Mesenchymal stem cell (in vitro differentiated cells and primary cell): ENCODE data around the gene GLI2.

Experiments
- DNase-seq: peaks from one replicate; pipeline ENCODE4 v3.0.0-alpha.2; 2013
- H2AFZ ChIP-seq: one replicate; pipeline ENCODE4 v1.6.1; 2013; ENCODE audit warnings: low read depth, mild to moderate bottlenecking, control low read depth, inconsistent platforms, low read length, moderate library complexity
- H2AK5ac ChIP-seq: 2 replicates; pipeline ENCODE4 v1.6.1; 2013; ENCODE audit warnings: low read length, moderate library complexity, mild to moderate bottlenecking, inconsistent platforms; ENCODE audit not compliant: severe bottlenecking
- H2BK120ac ChIP-seq: one replicate; pipeline ENCODE4 v1.6.1; 2013; ENCODE audit warnings: low read depth, mild to moderate bottlenecking, inconsistent platforms, low read length, moderate library complexity
- H2BK12ac ChIP-seq, 2 experiments: one replicate each; pipeline ENCODE4 v1.6.1; 2013; ENCODE audit warnings: inconsistent platforms in 2 of 2, low read length in 2 of 2, mild to moderate bottlenecking in 2 of 2, moderate library complexity in 2 of 2, control low read depth in 1 of 2
- H2BK15ac ChIP-seq: one replicate; pipeline ENCODE4 v1.6.1; 2013; ENCODE audit warnings: mild to moderate bottlenecking, low read depth, inconsistent platforms; ENCODE audit not compliant: poor library complexity, severe bottlenecking
- H2BK5ac ChIP-seq: 2 replicates; pipeline ENCODE4 v1.6.1; 2013; ENCODE audit warnings: low read depth, mild to moderate bottlenecking, low read length, control low read depth, inconsistent platforms; ENCODE audit not compliant: poor library complexity, severe bottlenecking
- H3K14ac ChIP-seq, 2 experiments: one replicate each; pipeline ENCODE4 v1.6.1; 2013; ENCODE audit warnings: inconsistent platforms in 2 of 2, low read length in 2 of 2, control low read depth in 1 of 2, mild to moderate bottlenecking in 1 of 2, moderate library complexity in 1 of 2
- H3K18ac ChIP-seq, 2 experiments: one replicate each; pipeline ENCODE4 v1.6.1; 2013; ENCODE audit warnings: inconsistent platforms in 2 of 2, low read length in 2 of 2, control low read depth in 1 of 2, low read depth in 1 of 2, mild to moderate bottlenecking in 1 of 2
- H3K23ac ChIP-seq, 2 experiments: one replicate each; pipeline ENCODE4 v1.6.1; 2013; ENCODE audit warnings: inconsistent platforms in 2 of 2, low read length in 2 of 2, mild to moderate bottlenecking in 2 of 2, moderate library complexity in 2 of 2, control low read depth in 1 of 2
- H3K27ac ChIP-seq: 2 replicates; pipeline ENCODE4 v1.5.1; 2013; ENCODE audit warnings: mild to moderate bottlenecking, moderate library complexity, low read length, control low read depth, inconsistent platforms; ENCODE audit not compliant: poor library complexity, severe bottlenecking
- H3K27me3 ChIP-seq, 2 experiments: 2 replicates each; pipeline versions ENCODE4 v1.6.1 to v1.7.0; 2013; ENCODE audit warnings: low read length in 2 of 2, mild to moderate bottlenecking in 2 of 2, moderate library complexity in 2 of 2, control low read depth in 1 of 2, inconsistent platforms in 1 of 2; ENCODE audit not compliant: control insufficient read depth in 1 of 2, insufficient read depth in 1 of 2
- H3K36me3 ChIP-seq, 2 experiments: 2 replicates each; pipeline versions ENCODE4 v1.6.1 to v1.7.0; 2013; ENCODE audit warnings: low read length in 2 of 2, control low read depth in 1 of 2, inconsistent platforms in 1 of 2, low read depth in 1 of 2, mild to moderate bottlenecking in 1 of 2; ENCODE audit not compliant: insufficient read depth in 2 of 2, control insufficient read depth in 1 of 2
- H3K4ac ChIP-seq, 2 experiments: one replicate each; pipeline ENCODE4 v1.6.1; 2013; ENCODE audit warnings: inconsistent platforms in 2 of 2, low read length in 2 of 2, mild to moderate bottlenecking in 2 of 2, moderate library complexity in 2 of 2, control low read depth in 1 of 2, low read depth in 1 of 2
- H3K4me1 ChIP-seq: 2 replicates; pipeline ENCODE4 v1.6.1; 2013; ENCODE audit warnings: low read depth, low read length, control low read depth; ENCODE audit not compliant: control insufficient read depth, insufficient read depth
- H3K4me2 ChIP-seq: 2 replicates; pipeline ENCODE4 v1.6.1; 2013; ENCODE audit warnings: low read length, mild to moderate bottlenecking, inconsistent platforms; ENCODE audit not compliant: poor library complexity, severe bottlenecking
- H3K4me3 ChIP-seq, 2 experiments: 2 replicates each; pipeline versions ENCODE4 v1.5.1 to v1.7.0; 2013; ENCODE audit warnings: low read length in 2 of 2, mild to moderate bottlenecking in 2 of 2, control low read depth in 1 of 2, low read depth in 1 of 2; ENCODE audit not compliant: insufficient read depth in 1 of 2
- H3K79me1 ChIP-seq: replicated peaks from 2 replicates; pipeline ENCODE4 v1.6.1; 2013; ENCODE audit warnings: mild to moderate bottlenecking, control low read depth, low read length, inconsistent platforms; ENCODE audit not compliant: poor library complexity, severe bottlenecking
- H3K9ac ChIP-seq: 2 replicates; pipeline ENCODE4 v1.7.0; 2013; ENCODE audit warnings: mild to moderate bottlenecking, low read length, moderate library complexity
- H3K9me3 ChIP-seq: 2 replicates; pipeline ENCODE4 v1.7.0; 2013; ENCODE audit warnings: mild to moderate bottlenecking, low read length; ENCODE audit not compliant: control insufficient read depth
- H4K8ac ChIP-seq: one replicate; pipeline ENCODE4 v1.6.1; 2013; ENCODE audit warnings: inconsistent platforms, mild to moderate bottlenecking, low read length, moderate library complexity
- H4K91ac ChIP-seq: one replicate; pipeline ENCODE4 v1.6.1; 2013; ENCODE audit warnings: mild to moderate bottlenecking, low read length, inconsistent platforms
- WGBS: methylation state at CpG from one replicate; pipeline ENCODE4 v1.1.7; 2013; ENCODE audit warnings: mixed read lengths; 5-methylcytosine and 5-hydroxymethylcytosine counted together

The GLI2 gene

DNA sequence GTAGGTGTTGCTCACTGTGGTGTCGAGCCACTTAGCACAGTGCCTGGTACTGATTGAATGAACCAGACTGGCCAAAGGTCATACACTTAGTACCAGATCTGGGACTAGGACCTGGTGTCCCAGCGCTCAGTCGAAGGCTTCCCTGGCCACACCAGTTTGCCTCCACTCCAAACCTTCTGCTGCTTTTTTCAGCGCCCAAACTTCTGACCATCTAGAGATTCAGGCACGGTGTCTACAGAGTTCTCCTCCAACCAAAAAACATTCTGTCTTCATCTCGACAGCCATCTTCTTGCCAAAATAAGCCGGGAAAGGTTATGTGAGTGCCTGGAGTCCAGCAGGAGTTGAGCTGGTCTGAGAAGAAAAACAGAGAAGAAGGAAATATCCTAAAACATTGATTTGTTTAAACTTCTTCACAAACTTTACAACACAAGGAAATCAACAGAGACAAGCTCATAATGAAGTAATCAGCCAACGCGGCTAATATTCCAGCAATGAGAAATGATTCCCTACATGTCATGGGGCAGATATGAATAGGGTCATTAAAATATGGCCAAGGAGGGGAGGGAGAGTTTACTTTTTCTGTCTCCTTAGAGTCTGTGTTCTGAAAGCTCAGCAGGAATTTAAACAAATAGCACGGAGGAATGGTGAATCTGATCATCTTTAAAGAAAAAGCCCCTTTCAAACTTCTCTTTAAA lies 2.3 kb upstream of the GLI2 start:
- peak overlapping the region; percentile 52 to 87 for H2BK12ac ChIP-seq
- H3K4me2 ChIP-seq = no peak overlapping the region
- H2BK15ac ChIP-seq = no peak overlapping the region
- peak overlapping the region; percentile 22 to 89 for H3K4ac ChIP-seq
- H3K14ac ChIP-seq = no peak overlapping the region
- H3K36me3 ChIP-seq = no peaks in the 10 kb centered on the region
- H4K91ac ChIP-seq = peak overlapping the region; percentile 80
- H3K18ac ChIP-seq = peak overlapping the region; percentile 13 to 88
- H3K27ac ChIP-seq = no peak overlapping the region
- no peak overlapping the region for H3K23ac ChIP-seq
- peak; percentile 34 for DNase-seq
- no peak overlapping the region for H2BK5ac ChIP-seq
- H3K4me3 ChIP-seq = peak overlapping the region in 1 of 2 experiments; percentile 19
- H4K8ac ChIP-seq = peak overlapping the region; percentile 8
- H3K4me1 ChIP-seq = peaks cover 9% of the 10 kb centered on the region
- H3K9me3 ChIP-seq = no peaks in the 10 kb centered on the region
- 85% methylated on average over 6 of the region's 10 CpGs for WGBS
- H2AFZ ChIP-seq = no peak overlapping the region
- H3K27me3 ChIP-seq = no peaks in the 10 kb centered on the region
- H3K9ac ChIP-seq = peak overlapping the region; percentile 41
- peak overlapping the region; percentile 50 for H2BK120ac ChIP-seq
- H3K79me1 ChIP-seq = peaks cover 3% of the 10 kb centered on the region
- H2AK5ac ChIP-seq = peak overlapping the region; percentile 31

DNA sequence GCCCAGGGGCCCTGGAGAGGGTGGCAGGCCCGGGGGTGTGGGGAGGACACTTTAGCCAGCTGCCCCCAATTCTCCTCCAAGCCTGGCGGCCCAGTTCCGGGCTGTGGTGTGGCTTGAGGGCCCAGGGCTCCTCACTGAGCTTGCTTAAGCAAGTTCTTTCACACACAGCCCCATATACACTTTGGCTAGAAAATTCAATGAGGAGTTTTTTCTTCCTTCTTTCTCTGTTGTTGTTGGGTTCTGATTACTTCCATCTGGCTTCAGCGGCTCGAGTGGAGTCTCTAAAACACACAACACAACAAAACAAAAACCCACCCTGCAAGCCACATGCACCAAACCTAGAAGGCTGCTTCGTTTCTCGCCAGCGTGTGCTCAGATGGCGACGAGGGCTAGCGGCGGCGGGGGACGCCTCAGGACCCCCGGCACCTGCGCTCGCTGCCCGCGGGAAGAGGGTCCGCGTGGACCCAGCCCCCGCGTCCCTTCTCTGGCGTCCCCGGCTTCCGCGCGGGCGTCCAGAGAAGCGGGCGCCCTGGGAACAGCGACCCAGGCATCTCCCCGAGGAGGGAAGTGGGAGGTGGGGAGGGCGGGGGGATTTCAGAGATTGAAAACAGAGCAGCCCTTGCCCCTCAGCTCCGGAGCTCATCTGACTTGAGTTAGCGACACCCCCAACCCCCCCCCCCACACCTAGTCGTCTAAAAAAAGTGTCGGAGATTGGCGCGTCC lies 577 bp upstream of the GLI2 start:
- H3K9me3 ChIP-seq = no peaks in the 10 kb centered on the region
- H4K91ac ChIP-seq = peak overlapping the region; percentile 89
- peak overlapping the region; percentile 51 for H2AFZ ChIP-seq
- no peak overlapping the region for H2AK5ac ChIP-seq
- H2BK120ac ChIP-seq = peak overlapping the region; percentile 96
- H3K27ac ChIP-seq = no peak overlapping the region
- H3K23ac ChIP-seq = no peak overlapping the region
- WGBS = 6% methylated on average over 6 of the region's 40 CpGs
- peak overlapping the region; percentile 72 for H3K9ac ChIP-seq
- H3K36me3 ChIP-seq = no peaks in the 10 kb centered on the region
- peak overlapping the region; percentile 67 to 96 for H3K4ac ChIP-seq
- H3K14ac ChIP-seq = peak overlapping the region in 1 of 2 experiments; percentile 59
- peak; percentile 60 for DNase-seq
- H3K4me1 ChIP-seq = peaks cover 16% of the 10 kb centered on the region
- H3K79me1 ChIP-seq = peaks cover 6% of the 10 kb centered on the region
- H3K4me3 ChIP-seq = peak overlapping the region; percentile 84 to 88
- peak overlapping the region; percentile 28 to 96 for H2BK12ac ChIP-seq
- peak overlapping the region; percentile 96 for H4K8ac ChIP-seq
- H3K4me2 ChIP-seq = peak overlapping the region; percentile 98
- peak overlapping the region; percentile 94 to 99 for H3K18ac ChIP-seq
- no peak overlapping the region for H2BK5ac ChIP-seq
- H3K27me3 ChIP-seq = no peaks in the 10 kb centered on the region
- peak overlapping the region; percentile 97 for H2BK15ac ChIP-seq

DNA sequence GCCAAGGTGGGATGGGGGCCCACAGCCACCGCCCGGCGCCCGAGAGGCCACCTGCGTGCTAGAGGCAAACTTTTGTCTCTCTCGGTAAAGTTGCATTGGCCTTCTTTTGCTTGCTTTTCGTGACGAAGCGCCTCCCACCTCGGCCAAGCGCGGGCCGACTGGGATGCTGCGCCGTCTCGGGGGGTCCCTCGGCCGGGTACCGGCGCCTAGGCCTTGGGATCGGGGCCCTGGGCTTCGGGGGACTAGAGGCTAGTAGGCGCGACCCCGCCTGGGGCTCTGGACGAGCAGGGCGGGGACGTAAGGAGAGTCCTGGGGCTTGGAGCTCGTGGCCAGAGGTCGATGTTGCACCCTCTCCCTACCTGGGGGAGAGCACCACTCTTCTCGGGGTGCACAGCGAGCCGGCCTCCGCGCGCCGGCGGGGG lies 545 bp downstream of the GLI2 start:
- peak overlapping the region; percentile 89 for H3K27ac ChIP-seq
- peak overlapping the region; percentile 39 for H2AFZ ChIP-seq
- WGBS = under 1% methylated on average over 30 of the region's 38 CpGs
- H3K4ac ChIP-seq = peak overlapping the region; percentile 99 to 100
- H2BK120ac ChIP-seq = peak overlapping the region; percentile 99
- no peaks in the 10 kb centered on the region for H3K36me3 ChIP-seq
- H3K4me2 ChIP-seq = peak overlapping the region; percentile 97
- H3K4me3 ChIP-seq = peak overlapping the region; percentile 84 to 88
- H2BK5ac ChIP-seq = peak overlapping the region; percentile 88
- peak overlapping the region; percentile 98 for H4K91ac ChIP-seq
- H4K8ac ChIP-seq = peak overlapping the region; percentile 91
- H3K23ac ChIP-seq = peak overlapping the region; percentile 98 to 99
- peaks cover 9% of the 10 kb centered on the region for H3K79me1 ChIP-seq
- H2BK12ac ChIP-seq = peak overlapping the region; percentile 38 to 94
- DNase-seq = peak; percentile 42
- no peaks in the 10 kb centered on the region for H3K9me3 ChIP-seq
- peak overlapping the region; percentile 85 for H3K9ac ChIP-seq
- H3K4me1 ChIP-seq = peaks cover 22% of the 10 kb centered on the region
- H3K18ac ChIP-seq = peak overlapping the region; percentile 91 to 98
- H2AK5ac ChIP-seq = no peak overlapping the region
- H3K14ac ChIP-seq = peak overlapping the region; percentile 90 to 99
- peak overlapping the region; percentile 92 for H2BK15ac ChIP-seq
- H3K27me3 ChIP-seq = no peaks in the 10 kb centered on the region
